AG04449 (cell line): ENCODE data around the gene TBC1D1.

Experiments used
- CTCF ChIA-PET: fragments of 350-600 bp; formaldehyde crosslinking; extraction: SDS; loops from one replicate; lab custom pipeline; 2021; ENCODE audit warnings: antibody characterized with exemption; lab: Yijun Ruan, JAX
- POLR2A ChIA-PET: fragments of 400-600, 350-600 bp; formaldehyde crosslinking; extraction: SDS; loops from one replicate; lab custom pipeline; 2020; ENCODE audit warnings: antibody characterized with exemption, inconsistent platforms; lab: Yijun Ruan, JAX
- DNase-seq: peaks from one replicate; pipeline ENCODE4 v3.0.0-alpha.2; 2010; ENCODE audit warnings: low read depth, low spot score
- H3K4me3 ChIP-seq: 2 replicates; pipeline ENCODE4 v1.5.1; 2011; ENCODE audit warnings: low read depth, mild to moderate bottlenecking, control low read depth, low read length
- CTCF ChIP-seq: IDR thresholded peaks from one replicate; pipeline ENCODE4 v1.5.1; 2011; ENCODE audit warnings: mild to moderate bottlenecking, moderate library complexity, low read length, control low read depth, inconsistent platforms; ENCODE audit not compliant: insufficient read depth; ENCODE audit errors: missing control alignments

TBC1D1 gene

GRCh38 chr4:38102957-38103588 is 212.2 kb downstream of the TBC1D1 start:
- TF ChIP-seq CTCF: no peak
- POLR2A ChIA-PET: no interaction called here
- CTCF ChIA-PET: no interaction called here
- no peak for DNase-seq
- no peak overlapping the region for H3K4me3 ChIP-seq

- DNase-seq: no peak
- H3K4me3 ChIP-seq: no peak overlapping the region
- ChIA-PET CTCF (interaction anchor here (1.1 kb wide), 1 partner anchor 14 kb away, joined by 3 read pairs; no protein-coding TSS in a partner anchor), POLR2A (no interaction called here)
- TF ChIP-seq CTCF: no peak
These were observed 214.8 kb downstream of the TBC1D1 start for GRCh38 chr4:38105475-38106220.

GRCh38 chr4:38106311-38106710 is 215.4 kb downstream of the TBC1D1 start:
- no peak for DNase-seq
- TF ChIP-seq CTCF: no peak
- no peak overlapping the region for H3K4me3 ChIP-seq
- ChIA-PET CTCF (interaction anchor here (1.1 kb wide), 1 partner anchor 13 kb away, joined by 3 read pairs; no protein-coding TSS in a partner anchor), POLR2A (no interaction called here)

GRCh38 chr4:38106886-38107514 is 216.1 kb downstream of the TBC1D1 start:
- CTCF ChIA-PET: interaction anchor here (1.1 kb wide), 1 partner anchor 13 kb away, joined by 3 read pairs; no protein-coding TSS in a partner anchor
- no peak for DNase-seq
- H3K4me3 ChIP-seq: no peak overlapping the region
- no peak for TF ChIP-seq CTCF
- POLR2A ChIA-PET: no interaction called here

- POLR2A ChIA-PET: no interaction called here
- no peak for DNase-seq
- CTCF ChIA-PET: interaction anchor here (0.6 kb wide), 1 partner anchor 24 kb away, joined by 4 read pairs; no protein-coding TSS in a partner anchor
- TF ChIP-seq CTCF: no peak
- H3K4me3 ChIP-seq: no peak overlapping the region
These were observed 216.9 kb downstream of the TBC1D1 start for GRCh38 chr4:38107818-38108217.

- POLR2A ChIA-PET: no interaction called here
- CTCF ChIA-PET: interaction anchor here (1.4 kb wide), 1 partner anchor 24 kb away, joined by 3 read pairs; no protein-coding TSS in a partner anchor
- TF ChIP-seq CTCF: no peak
- no peak overlapping the region for H3K4me3 ChIP-seq
- DNase-seq: no peak
These were observed 218.5 kb downstream of the TBC1D1 start for GRCh38 chr4:38109370-38109769.
